ENCODE measurements around the gene MAP3K13. TPM values are rescaled to one million over a fixed set of nuclear protein-coding genes. Genes with fewer than 3 reads are reported as not detected.

MAP3K13 gene
- total and polyA plus RNA-seq, 11 donors = 4.8 to 18.5 (median 11.0) TPM

DNA sequence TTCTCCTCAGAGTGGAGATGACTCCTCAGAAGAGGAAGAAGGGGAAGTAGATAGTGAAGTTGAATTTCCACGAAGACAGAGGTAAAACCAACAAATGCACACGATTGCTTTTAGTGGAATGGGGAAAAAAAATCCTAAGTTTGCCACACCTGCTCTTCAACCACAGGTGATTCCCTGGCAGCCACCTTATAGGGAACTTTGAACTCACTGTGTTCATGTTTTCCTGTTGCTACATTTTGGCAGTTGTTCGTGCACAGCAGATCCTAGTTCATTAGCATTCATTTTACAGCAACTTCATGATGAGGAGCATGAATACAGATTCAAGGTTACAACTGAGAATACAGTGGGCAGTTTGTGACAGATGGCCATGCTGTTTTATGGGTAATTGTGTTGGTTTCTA is 114.4 kb downstream of the MAP3K13 start:
- no peaks in the 10 kb centered on the region for H3K4me1 ChIP-seq
- WGBS, 4 donors = 79 to 87% (median 81%) methylated on average over 3 of the region's 3 CpGs
- ATAC-seq (no peak), DNase-seq (no peak)
- intact Hi-C loops (cut with DNase I) = no loop called here
- no peaks in the 10 kb centered on the region for H3K27me3 ChIP-seq
- TF ChIP-seq, protein P1, sequence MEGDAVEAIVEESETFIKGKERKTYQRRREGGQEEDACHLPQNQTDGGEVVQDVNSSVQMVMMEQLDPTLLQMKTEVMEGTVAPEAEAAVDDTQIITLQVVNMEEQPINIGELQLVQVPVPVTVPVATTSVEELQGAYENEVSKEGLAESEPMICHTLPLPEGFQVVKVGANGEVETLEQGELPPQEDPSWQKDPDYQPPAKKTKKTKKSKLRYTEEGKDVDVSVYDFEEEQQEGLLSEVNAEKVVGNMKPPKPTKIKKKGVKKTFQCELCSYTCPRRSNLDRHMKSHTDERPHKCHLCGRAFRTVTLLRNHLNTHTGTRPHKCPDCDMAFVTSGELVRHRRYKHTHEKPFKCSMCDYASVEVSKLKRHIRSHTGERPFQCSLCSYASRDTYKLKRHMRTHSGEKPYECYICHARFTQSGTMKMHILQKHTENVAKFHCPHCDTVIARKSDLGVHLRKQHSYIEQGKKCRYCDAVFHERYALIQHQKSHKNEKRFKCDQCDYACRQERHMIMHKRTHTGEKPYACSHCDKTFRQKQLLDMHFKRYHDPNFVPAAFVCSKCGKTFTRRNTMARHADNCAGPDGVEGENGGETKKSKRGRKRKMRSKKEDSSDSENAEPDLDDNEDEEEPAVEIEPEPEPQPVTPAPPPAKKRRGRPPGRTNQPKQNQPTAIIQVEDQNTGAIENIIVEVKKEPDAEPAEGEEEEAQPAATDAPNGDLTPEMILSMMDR (IDR thresholded peaks at IDR 0.05) = no peak
- TF ChIP-seq POLR2A (IDR thresholded peaks at IDR 0.05) = no peak
- peaks cover 0 to 81% (median 42%) of the 10 kb centered on the region in 9 donors for H3K36me3 ChIP-seq
- no peak overlapping the region for H3K4me3 ChIP-seq
- no peak overlapping the region for H3K27ac ChIP-seq
- H3K9me3 ChIP-seq = no peaks in the 10 kb centered on the region

DNA sequence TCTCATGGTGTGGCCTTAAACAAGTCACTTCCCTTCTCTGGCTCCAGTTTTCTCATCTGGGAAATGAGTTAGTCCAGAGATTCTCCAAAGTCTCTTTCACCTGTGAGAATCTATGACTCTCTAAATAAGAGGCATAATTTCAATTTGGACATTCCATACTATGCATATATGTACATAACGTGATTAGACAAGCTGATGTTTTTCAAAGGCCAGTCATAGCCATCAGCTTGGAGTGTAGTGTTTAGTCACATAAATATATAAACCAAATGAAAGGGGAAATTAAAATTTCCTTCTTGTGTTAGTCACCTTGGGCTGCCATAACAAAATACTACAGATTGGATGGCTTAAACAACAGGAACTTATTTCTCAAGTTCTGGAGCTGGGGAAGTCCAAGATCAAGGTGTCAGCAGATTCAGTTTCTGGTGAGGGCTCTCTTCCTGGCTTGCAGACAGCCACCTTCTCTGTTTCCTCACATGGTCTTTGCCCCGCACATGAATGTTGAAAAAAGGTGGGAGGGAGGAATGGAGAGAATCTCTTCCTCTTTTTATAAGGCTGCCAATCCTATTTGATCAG is 116.5 kb downstream of the MAP3K13 start:
- WGBS, 4 donors = 91 to 99% (median 94%) methylated on average over 2 of the region's 2 CpGs

DNA sequence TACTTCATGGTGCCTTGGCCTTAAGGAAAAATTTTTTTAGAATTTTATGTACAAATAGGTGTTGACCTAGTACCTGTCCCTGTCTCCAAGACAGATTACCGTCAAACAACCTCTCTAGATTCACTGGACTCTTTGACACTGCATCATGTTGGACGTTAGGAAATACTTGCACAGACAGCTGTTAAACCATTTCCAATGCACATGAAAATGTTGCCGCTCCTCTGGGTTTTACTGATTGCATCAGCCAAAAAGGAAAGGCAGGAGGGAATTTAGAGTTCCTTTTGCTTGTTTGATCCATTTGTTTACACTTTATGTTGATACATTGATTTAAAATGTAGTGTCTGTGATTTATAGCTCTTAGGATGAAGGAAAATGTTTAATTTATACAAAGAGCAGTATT is 121.4 kb downstream of the MAP3K13 start:
- Histone ChIP-seq H3K27ac (no peak overlapping the region), H3K4me1 (no peaks in the 10 kb centered on the region), H3K27me3 (no peaks in the 10 kb centered on the region), H3K36me3 (peaks cover 0 to 88% (median 44%) of the 10 kb centered on the region in 9 donors), H3K9me3 (no peaks in the 10 kb centered on the region), H3K4me3 (no peak overlapping the region)
- intact Hi-C loops (cut with DNase I) = no loop called here
- DNase-seq = no peak
- ATAC-seq = no peak
- no peak for TF ChIP-seq POLR2A (IDR thresholded peaks at IDR 0.05)
- TF ChIP-seq, protein P1 (IDR thresholded peaks at IDR 0.05) = no peak
- 57 to 90% (median 82%) methylated on average over 3 of the region's 3 CpGs for WGBS, 4 donors

More for the DNA sequence above, 116.5 kb downstream of the MAP3K13 start:
- H3K4me3 ChIP-seq = no peak overlapping the region
- no peaks in the 10 kb centered on the region for H3K9me3 ChIP-seq
- no peaks in the 10 kb centered on the region for H3K27me3 ChIP-seq
- no peaks in the 10 kb centered on the region for H3K4me1 ChIP-seq
- no peak overlapping the region for H3K27ac ChIP-seq
- intact Hi-C loops (cut with DNase I) = no loop called here
- TF ChIP-seq, protein P1 (IDR thresholded peaks at IDR 0.05) = no peak
- no peak for TF ChIP-seq POLR2A (IDR thresholded peaks at IDR 0.05)
- ATAC-seq (no peak), DNase-seq (no peak)
- H3K36me3 ChIP-seq = peaks cover 0 to 79% (median 29%) of the 10 kb centered on the region in 9 donors

DNA sequence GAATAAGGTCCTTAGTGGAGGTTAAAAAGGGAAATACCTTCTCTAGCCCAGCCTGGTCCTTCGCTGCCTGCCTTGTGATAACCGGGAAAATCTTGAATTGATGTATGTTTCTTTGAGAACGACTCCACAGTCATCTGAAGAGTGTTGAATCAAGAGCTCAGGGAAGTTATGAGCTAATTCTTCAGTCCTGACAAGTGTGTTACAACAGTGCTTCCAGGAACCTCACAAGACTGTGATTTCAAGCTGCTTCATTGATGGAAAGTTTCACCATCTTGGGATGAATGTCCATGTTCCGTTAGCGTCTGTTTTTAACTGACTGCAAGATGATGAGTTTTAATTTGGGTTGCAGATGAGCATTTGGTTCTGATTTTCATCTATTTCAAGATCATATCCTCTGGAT is 123.5 kb downstream of the MAP3K13 start:
- WGBS, 4 donors = 94 to 98% (median 96%) methylated on average over 5 of the region's 5 CpGs
- H3K27ac ChIP-seq = no peak overlapping the region
- TF ChIP-seq, protein P1 (IDR thresholded peaks at IDR 0.05) = no peak
- TF ChIP-seq POLR2A (IDR thresholded peaks at IDR 0.05) = no peak
- H3K27me3 ChIP-seq = no peaks in the 10 kb centered on the region
- intact Hi-C loops (cut with DNase I) = no loop called here
- no peak overlapping the region for H3K4me3 ChIP-seq
- ATAC-seq = no peak
- peaks cover 0 to 89% (median 61%) of the 10 kb centered on the region in 9 donors for H3K36me3 ChIP-seq
- no peaks in the 10 kb centered on the region for H3K4me1 ChIP-seq
- DNase-seq = no peak
- H3K9me3 ChIP-seq = no peaks in the 10 kb centered on the region
